Suprapubic skin (tissue), 4 donors: ENCODE measurements around the gene GRIA3.

Experiments
- EP300 ChIP-seq: sonication (generic); formaldehyde crosslinking; IDR thresholded peaks from one replicate; pipeline ENCODE4 v1.6.1; 2017; ENCODE audit warnings: antibody characterized with exemption
- POLR2A ChIP-seq, 2 donors: fragments of 450-650 bp; IDR thresholded peaks; one replicate each; pipeline ENCODE4 v1.6.1; 2017; ENCODE audit warnings: antibody characterized with exemption in 2 of 2, mild to moderate bottlenecking in 2 of 2, moderate library complexity in 2 of 2
- POLR2AphosphoS5 ChIP-seq, 3 donors: sonication (generic); formaldehyde crosslinking; IDR thresholded peaks; one replicate each; pipeline ENCODE4 v1.6.1; 2017; ENCODE audit warnings: antibody characterized with exemption in 3 of 3

- TF ChIP-seq POLR2A (IDR thresholded peaks at IDR 0.05) (no peak), POLR2AphosphoS5 (IDR thresholded peaks at IDR 0.05) (no peak), EP300 (no peak)
These were observed 215.6 kb downstream of the GRIA3 start for GRCh38 chrX:123399709-123400108.
